Inferior parietal cortex (tissue), 1 donor: ENCODE results near the gene ADAM17.
A peak's percentile ranks its signal among the peaks of the same experiment; 100 is the strongest.
"Not testable (repeated sequence)": the region's sequence is repeated elsewhere in the genome, so short reads cannot be mapped to it uniquely, and the experiment has no call there.

Experiments
- DNase-seq: peaks from one replicate; pipeline ENCODE4 v3.0.0-alpha.2; 2016; ENCODE audit errors: extremely low spot score

Gene ADAM17

GRCh38 chr2:9524291-9524690, 31.3 kb downstream of the ADAM17 start:
- no peak for DNase-seq

- DNase-seq: no peak
Measured at GRCh38 chr2:9519250-9519649, 36.4 kb downstream of the ADAM17 start.

GRCh38 chr2:9518780-9519179, 36.9 kb downstream of the ADAM17 start:
- DNase-seq: no peak

GRCh38 chr2:9518163-9518562, 37.5 kb downstream of the ADAM17 start:
- DNase-seq: no peak

- DNase-seq: no peak
Measured at GRCh38 chr2:9517118-9517782, 38.4 kb downstream of the ADAM17 start.

GRCh38 chr2:9513946-9514345, 41.7 kb downstream of the ADAM17 start:
- DNase-seq: not testable (repeated sequence)

- no peak for DNase-seq
Measured at GRCh38 chr2:9508931-9509330, 46.7 kb downstream of the ADAM17 start.

GRCh38 chr2:9498210-9498609, 57.4 kb downstream of the ADAM17 start:
- no peak for DNase-seq

DNA sequence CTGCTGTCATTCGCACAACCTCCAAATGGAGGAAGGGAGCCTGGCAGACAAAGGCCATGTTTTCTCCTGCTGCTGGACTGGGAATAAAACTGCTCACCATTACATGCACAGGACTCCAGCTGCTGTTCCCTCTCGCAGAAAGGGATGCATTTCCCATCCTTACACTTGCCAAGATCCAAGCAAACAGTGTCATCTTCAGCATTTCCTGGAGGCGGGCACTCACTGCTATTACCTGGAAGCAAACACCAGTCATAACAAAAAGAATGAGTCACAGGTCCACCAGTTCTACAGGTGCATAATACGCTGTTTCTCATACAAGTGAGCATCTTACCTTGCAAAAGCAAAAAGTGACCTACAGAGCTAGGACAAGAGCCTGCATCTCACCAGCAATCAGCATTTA, 58.6 kb downstream of the ADAM17 start:
- DNase-seq: no peak

GRCh38 chr2:9494081-9494480, 61.5 kb downstream of the ADAM17 start:
- DNase-seq: no peak

DNA sequence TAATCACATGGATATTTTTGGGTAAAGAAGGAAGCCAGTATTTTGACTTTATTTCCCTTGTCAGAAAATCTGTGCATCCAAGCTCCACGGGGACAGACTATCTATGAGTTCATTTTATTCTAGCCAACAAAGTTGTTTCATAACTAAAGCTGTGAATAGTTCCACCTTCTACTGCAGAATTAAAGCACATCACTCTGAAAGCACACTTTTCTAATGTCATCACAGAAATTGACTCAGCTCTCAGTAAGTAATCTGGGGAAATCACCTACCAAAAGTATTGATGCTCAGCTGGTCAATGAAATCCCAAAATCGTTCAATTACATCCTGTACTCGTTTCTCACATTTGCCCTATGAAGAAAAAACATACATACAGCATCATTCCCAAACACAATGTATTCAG, 62.2 kb downstream of the ADAM17 start:
- DNase-seq: no peak

GRCh38 chr2:9492927-9493326, 62.7 kb downstream of the ADAM17 start:
- no peak for DNase-seq

- no peak for DNase-seq
Measured at GRCh38 chr2:9490789-9491188, 64.8 kb downstream of the ADAM17 start.

DNA sequence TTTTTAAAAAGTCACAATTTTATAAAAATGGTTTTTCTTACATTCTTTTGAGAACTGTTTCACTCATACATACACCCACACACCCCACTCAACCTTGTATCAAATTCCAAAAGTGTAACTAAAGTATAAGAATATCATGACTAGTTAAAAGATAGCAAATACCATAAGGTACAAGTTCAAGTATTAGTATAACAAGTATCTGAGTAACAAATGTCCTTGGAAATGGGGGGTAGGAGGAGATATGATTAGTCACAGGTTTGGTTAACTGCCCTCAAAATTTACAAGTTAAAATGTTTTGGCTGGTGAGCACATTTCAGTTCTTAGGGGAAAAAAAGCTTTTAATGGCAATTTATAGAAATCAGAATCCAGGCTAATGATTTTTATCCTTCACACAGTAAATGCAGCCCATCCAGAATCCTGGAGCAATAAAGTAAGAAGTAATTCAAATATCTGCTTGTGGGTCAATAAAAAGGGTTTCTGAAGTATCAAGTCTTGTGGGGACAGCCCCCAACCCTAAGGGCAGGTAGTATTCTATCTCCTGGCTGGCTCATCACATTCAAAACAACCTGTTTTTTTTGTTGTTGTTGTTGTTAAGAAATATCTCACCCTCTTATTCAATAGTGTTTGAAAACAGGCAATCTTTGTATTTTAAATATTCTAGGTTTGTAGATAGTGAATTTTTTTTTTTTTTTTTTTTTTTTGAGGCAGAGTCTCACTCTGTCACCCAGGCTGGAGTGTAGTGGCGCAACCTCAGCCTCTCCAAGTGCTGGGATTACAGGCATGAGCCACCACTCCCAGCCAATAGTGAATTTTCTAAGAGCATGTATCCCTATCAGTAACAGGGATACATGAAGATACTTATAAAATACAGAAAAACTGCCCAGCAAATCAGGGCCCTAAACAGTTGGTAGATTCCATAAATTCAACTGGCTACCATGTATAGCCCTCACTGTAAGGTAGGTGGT, 66.8 kb downstream of the ADAM17 start:
- no peak for DNase-seq

DNA sequence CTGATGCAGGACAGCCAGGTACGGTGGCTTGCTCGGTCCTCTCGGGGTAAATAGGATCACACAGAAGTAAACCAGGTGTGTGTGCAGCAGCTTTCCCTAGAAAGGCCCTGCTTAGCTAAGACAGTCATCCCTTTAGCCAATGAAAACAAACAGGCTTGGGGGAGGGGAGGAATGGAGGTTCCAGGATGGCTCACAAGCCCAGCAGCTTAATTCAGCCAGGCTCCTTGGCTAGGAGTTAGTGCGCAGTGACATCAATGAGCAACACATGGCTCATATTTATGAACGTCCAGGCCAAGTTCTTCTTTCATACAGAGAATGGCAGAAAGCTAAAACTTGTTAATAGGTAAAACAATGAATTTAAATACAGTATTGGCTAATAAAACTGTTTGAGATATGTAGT, 71.1 kb downstream of the ADAM17 start:
- no peak for DNase-seq

- no peak for DNase-seq
Measured at GRCh38 chr2:9483107-9483506, 72.5 kb downstream of the ADAM17 start.

- DNase-seq: no peak
Measured at GRCh38 chr2:9480157-9480556, 75.5 kb downstream of the ADAM17 start.

- DNase-seq: no peak
Measured at GRCh38 chr2:9478526-9478925, 77.1 kb downstream of the ADAM17 start.

DNA sequence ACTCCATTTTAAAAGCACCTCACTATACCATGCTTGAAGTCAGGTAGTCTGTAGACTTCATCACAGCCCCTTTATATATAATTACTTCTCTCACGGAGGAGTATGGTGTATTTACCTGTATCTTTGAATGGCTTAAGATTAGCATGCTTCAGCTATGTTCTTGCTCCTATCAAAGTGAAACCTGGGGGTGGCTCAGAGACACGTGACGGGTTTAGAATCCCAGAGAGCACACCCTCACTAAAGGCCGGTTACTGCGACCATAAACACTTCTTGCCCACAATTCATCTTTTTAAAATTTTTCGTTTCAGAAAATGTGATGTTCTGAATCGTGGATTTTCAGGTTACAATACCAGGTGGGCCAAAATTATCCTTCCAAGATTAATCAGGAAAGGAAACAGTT, 77.7 kb downstream of the ADAM17 start:
- no peak for DNase-seq

GRCh38 chr2:9474361-9475057, 81.1 kb downstream of the ADAM17 start, which contains the start of gene IAH1:
IAH1 (plus strand) TSS chr2:9474551; CDS start chr2:9474567, 16 bp downstream.
- peak; percentile 69 for DNase-seq

- no peak for DNase-seq
Measured at GRCh38 chr2:9473985-9474360, 81.7 kb downstream of the ADAM17 start.

DNA sequence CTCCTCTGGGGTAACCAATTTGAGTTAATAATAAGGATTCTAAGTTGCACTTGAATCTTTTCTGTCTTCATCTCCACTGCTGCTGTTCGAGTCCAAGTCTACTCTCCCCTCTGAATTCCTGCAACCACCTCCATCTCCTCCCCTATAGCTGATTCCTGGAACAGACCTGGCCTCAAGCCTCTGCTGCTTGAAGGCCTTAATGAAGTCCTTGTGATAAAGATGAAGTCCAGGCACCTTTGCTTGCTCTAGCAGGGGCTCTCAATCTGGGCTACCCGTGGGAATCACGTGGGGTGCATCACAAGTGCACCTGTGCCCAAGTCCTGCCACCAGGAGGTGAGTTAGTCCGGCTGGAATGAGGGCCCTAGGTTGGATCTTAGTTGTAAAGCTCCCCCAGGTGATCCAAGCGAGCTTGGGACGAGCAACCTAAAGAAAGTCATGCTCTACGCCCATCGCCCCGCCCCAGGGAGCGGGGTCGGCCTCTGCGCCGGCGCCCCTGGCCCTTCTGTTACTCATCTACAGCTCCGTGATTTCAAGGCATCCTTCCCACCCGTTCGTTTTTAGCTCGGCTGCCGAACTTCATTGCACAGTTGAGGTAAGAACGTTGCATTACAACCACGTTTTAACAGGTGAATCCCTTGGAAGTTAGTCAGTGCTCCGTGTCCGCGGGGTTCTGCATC, 82.2 kb downstream of the ADAM17 start:
- DNase-seq: no peak
